ENCODE measurements around the gene CDK2.

DNA sequence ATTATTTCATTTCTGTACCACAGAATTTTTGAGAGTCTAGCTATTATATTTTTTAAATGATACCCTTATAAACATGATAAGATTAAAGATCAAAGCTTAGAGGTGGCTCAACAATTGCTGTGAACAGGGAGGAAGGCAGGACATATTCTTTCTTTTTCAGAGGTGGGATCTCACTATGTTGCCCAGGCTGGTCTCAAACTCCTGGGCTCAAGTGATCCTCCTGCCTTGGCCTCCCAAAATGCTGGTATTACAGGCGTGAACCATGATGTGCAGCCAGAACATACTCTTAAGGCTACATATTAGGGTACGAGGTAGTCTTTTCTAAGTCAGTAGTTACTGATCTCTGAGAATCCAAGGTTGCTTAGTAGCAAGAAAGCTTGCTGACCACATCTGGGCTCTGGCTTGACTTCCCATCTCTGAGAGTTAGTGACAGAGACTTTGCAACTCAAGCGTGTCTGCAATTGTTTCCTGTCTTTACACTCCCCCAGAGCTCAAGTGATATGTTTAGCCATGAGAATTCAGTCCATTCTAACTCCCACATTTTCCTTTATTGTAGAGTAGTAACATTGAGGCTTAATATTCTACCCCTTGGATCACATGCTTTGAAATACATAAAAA, 15.8 kb downstream of the CDK2 start:
- TF ChIP-seq, protein P1, sequence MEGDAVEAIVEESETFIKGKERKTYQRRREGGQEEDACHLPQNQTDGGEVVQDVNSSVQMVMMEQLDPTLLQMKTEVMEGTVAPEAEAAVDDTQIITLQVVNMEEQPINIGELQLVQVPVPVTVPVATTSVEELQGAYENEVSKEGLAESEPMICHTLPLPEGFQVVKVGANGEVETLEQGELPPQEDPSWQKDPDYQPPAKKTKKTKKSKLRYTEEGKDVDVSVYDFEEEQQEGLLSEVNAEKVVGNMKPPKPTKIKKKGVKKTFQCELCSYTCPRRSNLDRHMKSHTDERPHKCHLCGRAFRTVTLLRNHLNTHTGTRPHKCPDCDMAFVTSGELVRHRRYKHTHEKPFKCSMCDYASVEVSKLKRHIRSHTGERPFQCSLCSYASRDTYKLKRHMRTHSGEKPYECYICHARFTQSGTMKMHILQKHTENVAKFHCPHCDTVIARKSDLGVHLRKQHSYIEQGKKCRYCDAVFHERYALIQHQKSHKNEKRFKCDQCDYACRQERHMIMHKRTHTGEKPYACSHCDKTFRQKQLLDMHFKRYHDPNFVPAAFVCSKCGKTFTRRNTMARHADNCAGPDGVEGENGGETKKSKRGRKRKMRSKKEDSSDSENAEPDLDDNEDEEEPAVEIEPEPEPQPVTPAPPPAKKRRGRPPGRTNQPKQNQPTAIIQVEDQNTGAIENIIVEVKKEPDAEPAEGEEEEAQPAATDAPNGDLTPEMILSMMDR (IDR thresholded peaks at IDR 0.05) = no peak
- TF ChIP-seq POLR2A (IDR thresholded peaks at IDR 0.05) = no peak

Data from lower leg skin (tissue), 3 donors.